Liver (tissue), 9 donors: ENCODE results near the gene HPCAL1. TPM values are rescaled to one million over a fixed set of nuclear protein-coding genes. Genes with fewer than 3 reads are reported as not detected.

ENCODE experiments used
- DNase-seq: peaks from one replicate; pipeline ENCODE4 v3.0.0-alpha.2; 2017; ENCODE audit warnings: low spot score
- H3K27ac ChIP-seq, 2 donors: one replicate each; pipeline ENCODE4 v1.7.0; 2013; ENCODE audit warnings: inconsistent platforms in 2 of 2, low read length in 2 of 2, control low read depth in 1 of 2, low read depth in 1 of 2, mild to moderate bottlenecking in 1 of 2
- H3K27me3 ChIP-seq, 4 donors: one replicate each; pipeline versions ENCODE4 v1.6.1 to v1.7.0; 2013; ENCODE audit warnings: low read length in 3 of 4, inconsistent platforms in 1 of 4, mild to moderate bottlenecking in 1 of 4, moderate library complexity in 1 of 4; ENCODE audit not compliant: control insufficient read depth in 4 of 4, insufficient read depth in 4 of 4
- H3K36me3 ChIP-seq, 4 donors: one replicate each; pipeline versions ENCODE4 v1.6.1 to v1.7.0; 2013; ENCODE audit warnings: low read length in 3 of 4, mild to moderate bottlenecking in 3 of 4, low read depth in 1 of 4, moderate library complexity in 1 of 4; ENCODE audit not compliant: control insufficient read depth in 4 of 4, insufficient read depth in 3 of 4
- H3K4me1 ChIP-seq, 4 donors: one replicate each; pipeline versions ENCODE4 v1.6.1 to v1.7.0; 2013; ENCODE audit warnings: low read length in 3 of 4, mild to moderate bottlenecking in 3 of 4, moderate library complexity in 1 of 4; ENCODE audit not compliant: control insufficient read depth in 4 of 4, insufficient read depth in 4 of 4
- H3K4me3 ChIP-seq, 3 donors: one replicate each; pipeline versions ENCODE4 v1.6.1 to v1.7.0; 2013; ENCODE audit warnings: low read length in 3 of 3, control low read depth in 1 of 3, low read depth in 1 of 3, mild to moderate bottlenecking in 1 of 3
- H3K9ac ChIP-seq, 2 donors: one replicate each; pipeline ENCODE4 v1.7.0; 2013; ENCODE audit warnings: low read length in 2 of 2, mild to moderate bottlenecking in 2 of 2, moderate library complexity in 2 of 2, control low read depth in 1 of 2, low read depth in 1 of 2
- H3K9me3 ChIP-seq, 4 donors: one replicate each; pipeline versions ENCODE4 v1.6.1 to v1.7.0; 2013; ENCODE audit warnings: low read length in 3 of 4; ENCODE audit not compliant: control insufficient read depth in 4 of 4
- EGR1 ChIP-seq, 2 donors: IDR thresholded peaks; 2 replicates each; pipeline ENCODE4 v1.6.1; 2016 to 2018; ENCODE audit warnings: antibody characterized with exemption in 2 of 2, low read depth in 2 of 2
- GABPA ChIP-seq, 2 donors: IDR thresholded peaks in 1 of 2; conservative IDR thresholded peaks in 1 of 2; 2 replicates each; pipeline ENCODE4 v1.6.1; 2016; ENCODE audit warnings: antibody characterized with exemption in 2 of 2, mild to moderate bottlenecking in 1 of 2, moderate library complexity in 1 of 2
- HNF4G ChIP-seq: IDR thresholded peaks from 2 replicates; pipeline ENCODE4 v1.6.1; 2016; ENCODE audit warnings: antibody characterized with exemption
- JUND ChIP-seq, 2 donors: IDR thresholded peaks; 2 replicates each; pipeline ENCODE4 v1.6.1; 2016; ENCODE audit warnings: antibody characterized with exemption in 2 of 2
- RAD21 ChIP-seq, 2 donors: IDR thresholded peaks; 2 replicates each; pipeline ENCODE4 v1.6.1; 2016; ENCODE audit warnings: antibody characterized with exemption in 2 of 2, mild to moderate bottlenecking in 2 of 2
- TAF1 ChIP-seq: conservative IDR thresholded peaks from 2 replicates; pipeline ENCODE4 v1.6.1; 2016; ENCODE audit warnings: antibody characterized with exemption, mild to moderate bottlenecking
- YY1 ChIP-seq: IDR thresholded peaks from 2 replicates; pipeline ENCODE4 v1.6.1; 2016; ENCODE audit warnings: antibody characterized with exemption, mild to moderate bottlenecking
- WGBS: extraction: QIAGEN DNeasy Blood & Tissue Kit; methylation state at CpG from one replicate; pipeline ENCODE4 v1.1.7; 2013; 5-methylcytosine and 5-hydroxymethylcytosine counted together
- polyA plus RNA-seq, 2 donors: library from polyadenylated mRNA; stranded (reverse) in 1 of 2; unstranded in 1 of 2; fragments of 200-250 nt in 1 of 2; fragments of >200 nt in 1 of 2; fragmentation: Nextera tagmentation in 1 of 2; extraction: Ambion mirVana in 1 of 2; gene quantifications; one replicate each; pipeline versions ENCODE4 v1.2.1 to v1.2.3, GENCODE V29; 2013 to 2015
- total RNA-seq, 2 donors: library from RNA; depleted of rRNA; stranded (reverse); fragments of >200 nt; gene quantifications; one replicate each; pipeline ENCODE4 v1.2.3, GENCODE V29; 2014
- TF ChIP-seq, protein P1 (sequence below): IDR thresholded peaks from 2 replicates; pipeline ENCODE4 v1.6.1; 2016; ENCODE audit warnings: antibody characterized with exemption, mild to moderate bottlenecking
- TF ChIP-seq, protein P2 (sequence below): IDR thresholded peaks from 2 replicates; pipeline ENCODE4 v1.6.1; 2016; ENCODE audit warnings: antibody characterized with exemption
- TF ChIP-seq, protein P3 (sequence below): IDR thresholded peaks from 2 replicates; pipeline ENCODE4 v1.6.1; 2016; ENCODE audit warnings: antibody characterized with exemption
- TF ChIP-seq, protein P4 (sequence below): fragments of 150-350 bp; IDR thresholded peaks from 2 replicates; pipeline ENCODE4 v1.5.1; 2017; ENCODE audit warnings: improper control_type of control experiment, low read depth, low read length; ENCODE audit not compliant: missing input control
- donor health status: healthy.
- donor health status: healthy.
- donor health status: healthy.
- donor health status: healthy.
- donor health status: healthy.

The HPCAL1 gene
- total and polyA plus RNA-seq, 4 donors: 17.3 to 27.9 (median 22.9) TPM

DNA sequence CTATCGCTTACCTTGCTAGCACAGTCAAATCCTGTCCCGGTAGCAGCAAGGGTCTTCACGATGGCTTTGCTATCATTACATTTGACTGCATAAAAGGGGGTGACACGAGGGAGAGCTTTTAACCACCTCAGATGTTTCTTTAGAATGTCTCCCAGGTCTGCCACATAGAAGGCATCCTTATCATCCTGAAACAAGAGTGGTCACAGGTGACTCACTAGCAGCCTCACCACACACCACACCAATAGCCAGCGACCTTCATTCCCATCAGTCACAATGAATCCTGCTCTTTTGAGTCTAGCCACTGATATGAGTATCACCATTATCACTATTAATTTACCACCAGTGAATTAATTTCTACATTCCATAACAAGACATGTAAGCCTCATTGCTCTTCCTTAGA lies 141.8 kb downstream of the HPCAL1 start:
- 88% methylated on average over 5 of the region's 5 CpGs for WGBS
- no peaks in the 10 kb centered on the region for H3K27me3 ChIP-seq
- no peaks in the 10 kb centered on the region for H3K9me3 ChIP-seq
- H3K36me3 ChIP-seq: peaks cover 11 to 49% (median 45%) of the 10 kb centered on the region in 4 donors
- DNase-seq: no peak
- H3K4me1 ChIP-seq: peaks cover 0 to 18% (median 4%) of the 10 kb centered on the region in 4 donors
- no peak overlapping the region for H3K9ac ChIP-seq
- TF ChIP-seq, protein P1, sequence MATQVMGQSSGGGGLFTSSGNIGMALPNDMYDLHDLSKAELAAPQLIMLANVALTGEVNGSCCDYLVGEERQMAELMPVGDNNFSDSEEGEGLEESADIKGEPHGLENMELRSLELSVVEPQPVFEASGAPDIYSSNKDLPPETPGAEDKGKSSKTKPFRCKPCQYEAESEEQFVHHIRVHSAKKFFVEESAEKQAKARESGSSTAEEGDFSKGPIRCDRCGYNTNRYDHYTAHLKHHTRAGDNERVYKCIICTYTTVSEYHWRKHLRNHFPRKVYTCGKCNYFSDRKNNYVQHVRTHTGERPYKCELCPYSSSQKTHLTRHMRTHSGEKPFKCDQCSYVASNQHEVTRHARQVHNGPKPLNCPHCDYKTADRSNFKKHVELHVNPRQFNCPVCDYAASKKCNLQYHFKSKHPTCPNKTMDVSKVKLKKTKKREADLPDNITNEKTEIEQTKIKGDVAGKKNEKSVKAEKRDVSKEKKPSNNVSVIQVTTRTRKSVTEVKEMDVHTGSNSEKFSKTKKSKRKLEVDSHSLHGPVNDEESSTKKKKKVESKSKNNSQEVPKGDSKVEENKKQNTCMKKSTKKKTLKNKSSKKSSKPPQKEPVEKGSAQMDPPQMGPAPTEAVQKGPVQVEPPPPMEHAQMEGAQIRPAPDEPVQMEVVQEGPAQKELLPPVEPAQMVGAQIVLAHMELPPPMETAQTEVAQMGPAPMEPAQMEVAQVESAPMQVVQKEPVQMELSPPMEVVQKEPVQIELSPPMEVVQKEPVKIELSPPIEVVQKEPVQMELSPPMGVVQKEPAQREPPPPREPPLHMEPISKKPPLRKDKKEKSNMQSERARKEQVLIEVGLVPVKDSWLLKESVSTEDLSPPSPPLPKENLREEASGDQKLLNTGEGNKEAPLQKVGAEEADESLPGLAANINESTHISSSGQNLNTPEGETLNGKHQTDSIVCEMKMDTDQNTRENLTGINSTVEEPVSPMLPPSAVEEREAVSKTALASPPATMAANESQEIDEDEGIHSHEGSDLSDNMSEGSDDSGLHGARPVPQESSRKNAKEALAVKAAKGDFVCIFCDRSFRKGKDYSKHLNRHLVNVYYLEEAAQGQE: no peak
- TF ChIP-seq YY1 (no peak), EGR1 (IDR thresholded peaks at IDR 0.05; ENCODE audit: low read depth in 2 of 2) (no peak), GABPA (IDR thresholded peaks at IDR 0.05 in 1 of 2, conservative IDR thresholded peaks at IDR 0.05 in 1 of 2) (no peak), JUND (IDR thresholded peaks at IDR 0.05) (no peak), TAF1 (no peak), RAD21 (IDR thresholded peaks at IDR 0.05) (no peak)
- TF ChIP-seq, protein P2, sequence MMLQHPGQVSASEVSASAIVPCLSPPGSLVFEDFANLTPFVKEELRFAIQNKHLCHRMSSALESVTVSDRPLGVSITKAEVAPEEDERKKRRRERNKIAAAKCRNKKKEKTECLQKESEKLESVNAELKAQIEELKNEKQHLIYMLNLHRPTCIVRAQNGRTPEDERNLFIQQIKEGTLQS: no peak
- H3K4me3 ChIP-seq: no peak overlapping the region
- H3K27ac ChIP-seq: no peak overlapping the region

DNA sequence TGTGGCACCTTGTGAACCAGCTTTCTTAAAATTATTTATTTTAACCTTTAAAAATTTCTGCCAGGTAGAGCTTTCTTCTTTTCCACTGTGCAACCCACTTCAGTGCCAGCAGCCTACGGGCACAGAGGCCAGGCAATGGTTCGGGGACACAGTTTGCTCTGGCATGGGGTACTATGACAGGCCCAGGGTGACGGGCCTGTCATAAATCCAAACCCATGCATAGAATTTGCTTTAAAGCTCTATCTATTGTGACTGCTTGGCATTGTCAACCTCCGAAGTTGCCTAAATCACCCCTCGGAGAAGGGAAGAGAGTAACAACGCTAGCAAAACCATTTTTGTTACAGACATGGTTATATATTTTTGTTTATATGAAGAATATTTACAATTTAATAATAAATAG lies 143.9 kb downstream of the HPCAL1 start:
- Histone ChIP-seq H3K27me3 (no peaks in the 10 kb centered on the region), H3K4me1 (peaks cover 0 to 28% (median 12%) of the 10 kb centered on the region in 4 donors), H3K36me3 (peaks cover 7 to 32% (median 28%) of the 10 kb centered on the region in 4 donors), H3K27ac (no peak overlapping the region), H3K4me3 (peak overlapping the region in 2 of 3 donors; percentile 90 to 93), H3K9me3 (no peaks in the 10 kb centered on the region), H3K9ac (peak overlapping the region in 1 of 2 donors; percentile 91)
- TF ChIP-seq HNF4G: no peak
- DNase-seq: no peak
- WGBS: 80% methylated on average over 6 of the region's 6 CpGs

DNA sequence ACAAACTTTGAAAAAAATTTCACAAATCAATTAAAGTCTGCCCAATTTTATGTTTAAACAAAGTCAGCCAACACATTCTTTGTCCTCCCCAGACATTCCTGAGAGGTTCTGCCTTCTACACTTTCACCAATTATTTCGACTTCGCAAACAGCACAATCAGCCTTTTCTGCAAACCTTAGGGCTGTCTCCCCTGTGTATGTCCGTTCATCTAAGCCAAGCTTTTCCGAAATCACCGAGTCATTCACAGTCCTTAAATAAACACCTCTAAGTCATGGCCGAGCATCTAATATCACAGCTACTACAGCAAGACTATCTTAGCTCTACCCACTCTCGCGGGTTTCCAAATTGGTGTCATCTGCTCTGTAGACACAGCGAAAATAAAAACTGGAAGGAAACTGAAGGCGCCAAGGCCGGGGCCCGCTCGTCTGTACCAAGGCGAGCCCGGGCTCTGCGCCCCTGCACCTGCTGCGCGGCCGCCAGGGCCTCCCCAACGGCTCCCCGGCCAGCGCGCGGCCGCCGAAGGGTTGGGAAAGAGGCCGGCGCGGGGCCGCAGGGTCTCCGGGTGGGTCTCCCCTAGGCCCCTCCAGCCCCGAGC lies 144.7 kb downstream of the HPCAL1 start:
- WGBS: 13% methylated on average over 32 of the region's 32 CpGs
- TF ChIP-seq YY1 (peak; percentile 26), GABPA (IDR thresholded peaks at IDR 0.05 in 1 of 2, conservative IDR thresholded peaks at IDR 0.05 in 1 of 2) (no peak)
- TF ChIP-seq, protein P3, sequence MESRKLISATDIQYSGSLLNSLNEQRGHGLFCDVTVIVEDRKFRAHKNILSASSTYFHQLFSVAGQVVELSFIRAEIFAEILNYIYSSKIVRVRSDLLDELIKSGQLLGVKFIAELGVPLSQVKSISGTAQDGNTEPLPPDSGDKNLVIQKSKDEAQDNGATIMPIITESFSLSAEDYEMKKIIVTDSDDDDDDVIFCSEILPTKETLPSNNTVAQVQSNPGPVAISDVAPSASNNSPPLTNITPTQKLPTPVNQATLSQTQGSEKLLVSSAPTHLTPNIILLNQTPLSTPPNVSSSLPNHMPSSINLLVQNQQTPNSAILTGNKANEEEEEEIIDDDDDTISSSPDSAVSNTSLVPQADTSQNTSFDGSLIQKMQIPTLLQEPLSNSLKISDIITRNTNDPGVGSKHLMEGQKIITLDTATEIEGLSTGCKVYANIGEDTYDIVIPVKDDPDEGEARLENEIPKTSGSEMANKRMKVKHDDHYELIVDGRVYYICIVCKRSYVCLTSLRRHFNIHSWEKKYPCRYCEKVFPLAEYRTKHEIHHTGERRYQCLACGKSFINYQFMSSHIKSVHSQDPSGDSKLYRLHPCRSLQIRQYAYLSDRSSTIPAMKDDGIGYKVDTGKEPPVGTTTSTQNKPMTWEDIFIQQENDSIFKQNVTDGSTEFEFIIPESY: no peak
- TF ChIP-seq, protein P1: no peak
- TF ChIP-seq, protein P4, sequence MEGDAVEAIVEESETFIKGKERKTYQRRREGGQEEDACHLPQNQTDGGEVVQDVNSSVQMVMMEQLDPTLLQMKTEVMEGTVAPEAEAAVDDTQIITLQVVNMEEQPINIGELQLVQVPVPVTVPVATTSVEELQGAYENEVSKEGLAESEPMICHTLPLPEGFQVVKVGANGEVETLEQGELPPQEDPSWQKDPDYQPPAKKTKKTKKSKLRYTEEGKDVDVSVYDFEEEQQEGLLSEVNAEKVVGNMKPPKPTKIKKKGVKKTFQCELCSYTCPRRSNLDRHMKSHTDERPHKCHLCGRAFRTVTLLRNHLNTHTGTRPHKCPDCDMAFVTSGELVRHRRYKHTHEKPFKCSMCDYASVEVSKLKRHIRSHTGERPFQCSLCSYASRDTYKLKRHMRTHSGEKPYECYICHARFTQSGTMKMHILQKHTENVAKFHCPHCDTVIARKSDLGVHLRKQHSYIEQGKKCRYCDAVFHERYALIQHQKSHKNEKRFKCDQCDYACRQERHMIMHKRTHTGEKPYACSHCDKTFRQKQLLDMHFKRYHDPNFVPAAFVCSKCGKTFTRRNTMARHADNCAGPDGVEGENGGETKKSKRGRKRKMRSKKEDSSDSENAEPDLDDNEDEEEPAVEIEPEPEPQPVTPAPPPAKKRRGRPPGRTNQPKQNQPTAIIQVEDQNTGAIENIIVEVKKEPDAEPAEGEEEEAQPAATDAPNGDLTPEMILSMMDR: no peak
- H3K36me3 ChIP-seq: peaks cover 4 to 24% (median 20%) of the 10 kb centered on the region in 4 donors
- peak overlapping the region; percentile 82 to 90 for H3K27ac ChIP-seq
- H3K27me3 ChIP-seq: no peaks in the 10 kb centered on the region
- peak overlapping the region; percentile 90 to 98 (median 93) for H3K4me3 ChIP-seq
- DNase-seq: no peak
- no peaks in the 10 kb centered on the region for H3K9me3 ChIP-seq
- H3K4me1 ChIP-seq: peaks cover 5 to 35% (median 16%) of the 10 kb centered on the region in 4 donors
- peak overlapping the region; percentile 23 to 91 for H3K9ac ChIP-seq
